NCI-H146 treated with DMSO at 0.1 percent for 48 hours (cell line): Measurements from ENCODE around the gene CDCA3.

Source experiments
- DNase-seq: peaks from one replicate; lab custom pipeline; 2025; ENCODE audit not compliant: unreplicated experiment; lab: John Stamatoyannopoulos, UW

CDCA3 gene

DNA sequence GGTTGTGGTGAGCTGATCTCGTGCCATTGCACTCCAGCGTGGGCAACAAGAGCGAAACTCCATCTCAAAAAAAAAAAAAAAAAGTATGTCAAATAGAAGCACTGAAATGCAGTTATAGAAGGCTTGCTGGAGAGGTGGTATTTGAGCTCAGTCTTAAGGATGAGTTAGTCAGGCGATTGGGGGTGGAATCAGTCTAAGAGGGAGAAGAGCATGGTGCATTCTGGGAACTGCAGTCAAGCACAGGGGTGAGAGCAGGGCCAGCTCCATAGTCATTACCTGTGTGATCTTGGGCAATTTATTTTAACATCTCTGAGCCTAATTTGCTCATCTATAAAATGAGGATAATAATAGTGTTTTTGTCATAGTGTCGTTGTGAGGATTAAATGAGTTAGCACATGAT, 16.2 kb downstream of the CDCA3 start:
- DNase-seq, result no peak

DNA sequence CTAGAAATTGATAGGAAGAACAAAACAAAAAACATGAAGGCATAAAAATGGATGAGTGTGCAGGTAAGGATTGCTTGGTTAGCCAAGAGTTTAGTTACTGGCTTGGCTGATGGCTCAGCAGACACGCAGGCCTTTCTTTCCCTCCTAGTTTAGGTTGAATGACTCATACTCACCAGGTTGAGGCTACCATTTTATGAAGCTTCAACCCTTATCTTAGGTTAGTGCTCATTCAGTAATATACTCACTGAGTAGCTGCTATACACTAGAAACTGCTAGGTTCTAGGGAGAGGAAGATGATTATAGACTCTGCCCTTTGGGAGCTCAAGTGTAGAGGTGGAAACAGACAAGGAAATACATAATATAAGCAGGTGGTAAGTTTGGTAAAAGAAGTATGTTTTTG, 16.8 kb downstream of the CDCA3 start:
- DNase-seq, result no peak

DNA sequence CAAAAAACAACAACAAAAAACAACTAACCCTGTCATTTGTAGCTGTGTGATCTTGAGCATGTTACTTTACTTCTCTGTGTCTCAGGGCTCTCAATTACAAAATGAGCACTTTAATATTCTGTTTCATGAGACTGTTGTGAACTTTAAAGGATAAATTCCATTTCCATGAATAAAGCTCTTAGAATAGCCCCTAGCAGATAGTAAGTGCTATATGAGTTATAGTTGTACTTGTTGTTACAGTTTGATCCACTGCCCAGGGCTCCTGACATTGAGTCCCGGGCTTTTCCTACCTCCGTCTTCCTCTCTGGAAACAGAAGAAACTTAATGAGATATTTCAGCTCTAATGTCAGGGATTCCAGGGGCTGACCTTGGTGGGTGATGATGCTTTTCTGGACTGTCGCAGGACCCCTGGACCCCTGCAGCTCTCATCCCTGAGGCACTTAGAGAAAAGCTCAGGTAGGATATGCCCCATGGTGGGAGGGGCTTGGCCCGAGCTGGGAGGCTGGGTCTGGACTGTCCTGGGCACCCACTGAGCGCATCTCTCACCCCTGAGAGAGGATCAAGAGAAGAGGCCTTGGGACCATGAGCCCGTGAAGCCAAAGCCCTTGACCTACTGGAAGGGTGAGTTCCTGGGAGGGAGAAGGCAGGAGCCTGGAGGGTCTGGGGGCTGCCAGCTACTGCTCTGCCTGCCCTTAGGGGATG, 17.7 kb downstream of the CDCA3 start:
- no peak for DNase-seq

DNA sequence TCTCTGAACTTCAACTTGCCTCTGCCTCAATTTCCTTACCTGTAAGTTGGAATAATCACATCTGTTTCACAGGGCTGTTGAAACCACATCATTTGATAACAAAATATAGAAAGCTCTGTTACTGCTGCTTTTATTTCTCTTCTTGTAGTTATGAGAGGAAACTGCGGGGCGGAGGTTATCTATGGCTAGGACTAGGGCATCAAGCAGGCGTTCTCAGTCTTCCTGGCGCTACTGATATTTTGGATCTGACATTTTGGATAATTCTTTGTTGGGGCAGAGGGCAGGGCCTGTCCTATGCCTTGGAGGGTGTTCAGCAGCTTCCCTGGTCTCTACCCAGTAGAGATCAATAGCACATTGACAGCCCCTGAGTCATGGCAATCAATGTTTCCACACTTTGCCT, 19.0 kb downstream of the CDCA3 start:
- DNase-seq, result no peak

DNA sequence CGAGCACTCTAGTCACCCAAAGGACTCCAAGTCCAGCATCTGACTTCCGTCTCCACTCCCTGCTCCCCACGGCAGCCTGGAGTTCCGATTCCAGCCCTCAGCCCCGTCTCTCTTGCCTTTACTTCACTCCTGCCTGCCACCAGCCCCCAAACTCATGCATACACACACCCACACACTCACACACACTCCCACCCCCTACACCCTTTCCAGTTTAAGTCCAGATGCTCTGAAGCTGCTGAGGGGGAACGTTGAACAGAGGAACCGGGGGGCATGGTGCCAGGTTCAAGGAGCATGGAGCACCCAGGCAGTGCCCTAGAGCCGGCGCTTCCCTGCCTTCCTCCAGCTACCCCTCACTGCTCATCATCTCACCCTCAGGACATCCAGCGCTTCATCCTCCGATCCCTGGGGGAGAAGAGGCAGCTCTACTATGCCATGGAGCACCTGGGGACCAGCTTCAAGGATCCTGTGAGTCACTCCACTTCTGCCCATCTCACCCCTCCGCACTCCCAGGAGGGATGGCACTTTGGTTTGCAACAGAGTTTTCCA, 19.6 kb downstream of the CDCA3 start:
- no peak for DNase-seq

DNA sequence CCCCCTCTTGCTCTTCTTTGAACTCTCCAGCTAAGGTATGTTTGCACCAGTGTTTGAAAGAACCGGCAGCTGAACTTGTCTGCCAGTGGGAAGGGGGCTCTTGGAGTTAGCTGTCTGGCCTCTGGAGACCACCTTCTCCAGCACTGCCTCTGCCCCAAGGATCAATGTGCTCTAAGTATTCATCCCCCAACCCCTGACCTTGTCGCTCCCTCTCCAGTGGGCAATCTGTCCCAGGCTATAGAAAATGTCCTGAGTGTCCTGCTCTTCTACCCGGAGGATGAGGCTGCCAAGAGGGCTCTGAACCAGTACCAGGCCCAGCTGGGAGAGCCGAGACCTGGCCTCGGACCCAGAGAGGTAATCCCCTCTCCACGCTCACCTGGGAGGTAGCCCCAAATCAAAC, 20.1 kb downstream of the CDCA3 start:
- DNase-seq, result no peak

DNA sequence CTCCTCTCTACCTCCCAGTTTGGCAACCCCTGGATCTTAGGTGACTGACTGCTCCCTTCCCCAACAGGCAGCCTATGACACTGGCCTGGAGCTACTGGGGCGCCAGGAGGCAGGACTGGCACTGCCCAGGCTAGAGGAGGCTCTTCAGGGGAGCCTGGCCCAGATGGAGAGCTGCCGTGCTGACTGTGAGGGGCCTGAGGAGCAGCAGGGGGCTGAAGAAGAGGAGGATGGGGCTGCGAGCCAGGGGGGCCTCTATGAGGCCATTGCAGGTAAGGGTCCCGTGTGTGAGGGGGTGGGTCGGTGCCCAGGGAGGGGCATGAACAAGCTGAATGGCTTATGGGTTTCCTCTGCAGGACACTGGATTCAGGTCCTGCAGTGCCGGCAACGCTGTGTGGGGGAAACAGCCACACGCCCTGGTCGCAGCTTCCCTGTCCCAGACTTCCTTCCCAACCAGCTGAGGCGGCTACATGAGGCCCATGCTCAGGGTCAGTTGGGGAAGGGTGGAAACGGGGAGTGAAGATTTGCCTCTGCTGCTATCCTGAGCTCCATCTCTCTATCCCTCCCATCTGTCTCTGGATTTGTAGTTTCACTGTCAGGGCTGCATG, 20.7 kb downstream of the CDCA3 start:
- DNase-seq, result no peak

GRCh38 chr12:6829536-6830220, 21.4 kb downstream of the CDCA3 start:
- DNase-seq, result no peak

- peak; percentile 45 for DNase-seq
Measured at GRCh38 chr12:6828781-6829535, 22.1 kb downstream of the CDCA3 start.

GRCh38 chr12:6827982-6828780, 22.9 kb downstream of the CDCA3 start, which contains the start of gene P3H3:
Gene P3H3, plus strand, starts transcription at chr12:6828407. Its CDS starts 34 bp downstream, at chr12:6828441.
- DNase-seq, result peak; percentile 75

- DNase-seq, result peak; percentile 94
Measured at GRCh38 chr12:6827437-6827911, 23.6 kb downstream of the CDCA3 start.

DNA sequence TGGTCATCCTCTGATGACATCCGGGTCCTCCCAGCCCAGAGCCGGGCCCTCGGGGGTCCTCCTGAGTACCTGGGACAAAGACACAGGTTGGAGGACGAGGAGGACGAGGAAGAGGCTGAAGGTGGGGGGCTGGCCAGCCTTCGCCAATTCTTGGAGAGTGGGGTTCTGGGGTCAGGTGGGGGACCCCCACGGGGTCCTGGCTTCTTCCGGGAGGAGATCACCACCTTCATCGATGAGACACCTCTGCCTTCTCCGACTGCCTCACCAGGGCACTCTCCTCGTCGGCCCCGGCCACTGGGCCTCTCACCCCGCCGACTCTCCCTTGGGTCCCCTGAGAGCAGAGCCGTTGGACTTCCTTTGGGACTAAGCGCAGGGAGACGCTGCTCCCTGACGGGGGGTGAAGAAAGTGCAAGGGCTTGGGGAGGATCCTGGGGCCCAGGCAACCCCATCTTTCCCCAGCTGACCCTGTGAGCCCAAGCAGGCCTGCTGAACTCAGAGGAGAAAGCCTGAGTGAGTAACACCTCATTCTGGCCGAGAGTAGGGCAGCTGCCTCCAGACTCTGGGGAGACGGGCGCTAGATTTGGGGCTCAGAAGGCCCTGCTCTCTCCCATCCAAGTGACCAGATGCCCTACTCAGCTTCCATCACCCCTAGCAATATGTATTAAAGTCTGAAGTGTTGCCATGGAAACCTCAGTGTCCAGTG, 24.2 kb downstream of the CDCA3 start:
- DNase-seq, result no peak

- no peak for DNase-seq
Measured at GRCh38 chr12:6826125-6826733, 24.9 kb downstream of the CDCA3 start.

DNA sequence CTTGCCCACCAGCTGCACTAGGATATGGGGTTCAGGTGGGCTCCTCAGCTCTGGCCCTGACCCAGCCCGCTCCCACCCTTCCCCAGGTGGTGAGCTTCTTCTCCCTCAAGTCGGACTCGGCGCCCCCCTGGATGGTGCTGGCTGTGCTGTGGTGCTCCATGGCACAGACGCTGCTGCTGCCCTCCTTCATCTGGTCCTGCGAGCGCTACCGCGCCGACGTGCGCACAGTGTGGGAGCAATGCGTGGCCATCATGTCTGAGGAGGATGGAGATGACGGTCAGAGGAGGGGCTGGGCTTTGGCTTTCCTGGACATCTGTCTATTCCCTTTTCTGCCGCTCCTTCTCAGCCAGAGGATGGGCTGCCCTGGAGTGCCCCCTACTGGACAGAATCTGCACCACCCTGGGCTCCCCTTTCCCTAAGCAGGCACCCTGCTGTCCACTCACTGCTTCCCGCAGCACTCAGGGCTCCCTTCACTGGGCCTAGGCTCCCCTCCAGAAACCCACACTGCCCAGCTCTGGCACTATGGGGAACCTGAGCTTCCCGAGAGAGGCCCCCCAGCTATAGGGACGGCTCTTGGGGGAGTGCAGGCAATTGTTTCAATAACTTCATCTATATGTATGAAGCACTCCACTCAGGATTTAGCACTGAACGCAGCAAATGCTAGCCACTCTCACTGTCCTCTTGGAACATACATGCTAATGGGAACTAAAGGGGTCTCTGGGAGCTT, 25.5 kb downstream of the CDCA3 start:
- peak; percentile 96 for DNase-seq

DNA sequence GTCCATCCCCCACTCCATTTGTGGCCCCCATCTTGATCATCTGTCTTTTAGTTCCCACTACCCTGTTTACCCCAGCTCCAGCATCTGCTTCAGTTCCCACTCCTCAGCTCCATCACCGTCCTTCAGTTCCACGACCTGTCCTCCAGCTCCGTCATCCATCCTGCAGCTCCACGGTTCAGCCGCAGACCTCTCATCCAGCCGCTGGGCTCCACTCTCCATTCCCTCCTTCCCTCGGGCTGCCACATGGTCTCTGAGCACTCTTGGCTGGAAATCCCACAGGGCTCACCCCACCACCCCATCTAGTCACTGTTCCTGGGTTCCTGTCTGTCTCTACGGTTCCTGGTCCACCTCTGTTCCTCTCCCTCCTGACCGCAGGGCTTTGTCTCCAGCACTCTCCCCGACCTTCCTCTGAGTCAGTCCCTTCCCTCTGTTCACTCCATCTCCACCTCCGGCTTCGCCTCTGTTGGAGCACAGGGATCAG, 26.1 kb downstream of the CDCA3 start:
- peak; percentile 66 for DNase-seq

DNA sequence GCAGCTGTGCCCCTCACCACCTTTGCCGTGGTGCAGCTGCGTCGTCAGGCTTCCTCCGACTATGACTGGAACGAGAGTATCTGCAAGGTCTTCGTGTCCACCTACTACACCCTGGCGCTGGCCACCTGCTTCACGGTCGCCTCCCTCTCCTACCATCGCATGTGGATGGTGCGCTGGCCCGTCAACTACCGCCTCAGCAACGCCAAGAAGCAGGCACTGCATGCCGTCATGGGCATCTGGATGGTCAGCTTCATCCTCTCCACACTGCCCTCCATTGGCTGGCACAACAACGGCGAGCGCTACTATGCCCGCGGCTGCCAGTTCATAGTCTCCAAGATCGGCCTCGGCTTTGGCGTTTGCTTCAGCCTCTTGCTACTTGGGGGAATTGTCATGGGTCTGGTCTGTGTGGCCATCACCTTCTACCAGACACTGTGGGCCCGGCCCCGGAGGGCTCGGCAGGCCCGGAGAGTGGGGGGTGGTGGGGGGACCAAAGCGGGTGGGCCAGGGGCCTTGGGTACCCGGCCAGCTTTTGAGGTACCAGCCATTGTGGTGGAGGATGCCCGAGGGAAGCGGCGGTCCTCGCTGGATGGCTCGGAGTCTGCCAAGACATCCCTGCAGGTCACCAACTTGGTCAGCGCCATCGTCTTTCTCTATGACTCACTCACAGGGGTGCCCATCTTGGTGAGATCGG, 26.9 kb downstream of the CDCA3 start:
- no peak for DNase-seq

GRCh38 chr12:6823182-6824084, 27.7 kb downstream of the CDCA3 start:
- DNase-seq, result no peak
